Prostate gland (tissue), 2 donors: Measurements from ENCODE around the gene TBC1D9B. TPM values are rescaled to one million over a fixed set of nuclear protein-coding genes. Genes with fewer than 3 reads are reported as not detected.

ENCODE experiments used
- DNase-seq: peaks from one replicate; pipeline ENCODE4 v3.0.0-alpha.2; 2019; ENCODE audit warnings: low spot score
- H3K27ac ChIP-seq, 2 donors: fragments of 200-600 bp; sonication (generic); 2 replicates each; pipeline ENCODE4 v1.5.1; 2017 to 2019
- H3K27me3 ChIP-seq: fragments of 200-600 bp; sonication (generic); replicated peaks from 2 replicates; pipeline ENCODE4 v1.5.1; 2019; ENCODE audit not compliant: insufficient read depth
- H3K36me3 ChIP-seq, 2 donors: fragments of 200-600 bp; sonication (generic); 1 replicate in 1 of 2; 2 replicates in 1 of 2; pipeline versions ENCODE4 v1.5.1 to v1.8.1; 2017 to 2019
- H3K4me1 ChIP-seq: fragments of 200-600 bp; sonication (generic); replicated peaks from 2 replicates; pipeline ENCODE4 v1.5.1; 2019
- H3K4me3 ChIP-seq, 2 donors: fragments of 200-600 bp; sonication (generic); 2 replicates each; pipeline ENCODE4 v1.5.1; 2017 to 2019
- H3K9me3 ChIP-seq: fragments of 200-600 bp; sonication (generic); 2 replicates; pipeline ENCODE4 v1.5.1; 2017
- CTCF ChIP-seq, 4 experiments: fragments of 200-600 bp in 2 of 4; fragments of 450-650 bp in 2 of 4; sonication (generic) in 2 of 4; IDR thresholded peaks; 1 replicate in 3 of 4; 2 replicates in 1 of 4; pipeline ENCODE4 v1.5.1; 2016 to 2019; ENCODE audit warnings: antibody characterized with exemption in 4 of 4, mild to moderate bottlenecking in 2 of 4, moderate library complexity in 2 of 4
- POLR2A ChIP-seq: fragments of 450-650 bp; IDR thresholded peaks from one replicate; pipeline ENCODE4 v1.6.1; 2016; ENCODE audit warnings: antibody characterized with exemption, mild to moderate bottlenecking
- POLR2AphosphoS5 ChIP-seq: sonication (generic); formaldehyde crosslinking; IDR thresholded peaks from one replicate; pipeline ENCODE4 v1.6.1; 2017; ENCODE audit warnings: antibody characterized with exemption
- WGBS: methylation state at CpG from one replicate; pipeline ENCODE4 v1.1.5; 2018; 5-methylcytosine and 5-hydroxymethylcytosine counted together
- intact Hi-C: fragments of 100-400 bp; cut with DNase I; formaldehyde crosslinking; loops from one replicate; pipeline ENCODE4 v1.14.2; 2022
- total RNA-seq, 2 donors: library from RNA; depleted of rRNA; stranded (reverse); fragments of >200 nt; gene quantifications; one replicate each; pipeline ENCODE4 v1.1.0, GENCODE V29; 2016

Gene TBC1D9B
- total RNA-seq, 2 donors from 2014 or later: 64.1 to 163 TPM

- H3K27ac ChIP-seq: peak overlapping the region in 1 of 2 donors; percentile 14
- H3K36me3 ChIP-seq: peaks cover 34 to 50% of the 10 kb centered on the region in 2 donors
Measured at GRCh38 chr5:179828756-179829421, 78.8 kb downstream of the TBC1D9B start.

GRCh38 chr5:179827680-179828079 is 80.0 kb downstream of the TBC1D9B start:
- DNase-seq: peak; percentile 38
- H3K4me3 ChIP-seq: no peak overlapping the region

More at GRCh38 chr5:179828756-179829421, 78.8 kb downstream of the TBC1D9B start:
- no peak for DNase-seq
- TF ChIP-seq POLR2AphosphoS5 (no peak), POLR2A (no peak), CTCF (IDR thresholded peaks at IDR 0.05) (no peak)
- H3K4me1 ChIP-seq: peaks cover 11% of the 10 kb centered on the region
- no peak overlapping the region for H3K4me3 ChIP-seq
- H3K27me3 ChIP-seq: no peaks in the 10 kb centered on the region
- no peaks in the 10 kb centered on the region for H3K9me3 ChIP-seq
- WGBS: 94% methylated on average over 3 of the region's 3 CpGs
- intact Hi-C loops: no loop called here

GRCh38 chr5:179825655-179826182 is 82.0 kb downstream of the TBC1D9B start:
- Histone ChIP-seq H3K27me3 (no peaks in the 10 kb centered on the region), H3K4me1 (peaks cover 20% of the 10 kb centered on the region), H3K27ac (no peak overlapping the region), H3K36me3 (peaks cover 26 to 33% of the 10 kb centered on the region in 2 donors), H3K4me3 (no peak overlapping the region), H3K9me3 (no peaks in the 10 kb centered on the region)
- no peak for DNase-seq
- WGBS: 83% methylated on average over 13 of the region's 13 CpGs
- intact Hi-C loops: no loop called here
- TF ChIP-seq POLR2AphosphoS5 (no peak), POLR2A (no peak)

More at GRCh38 chr5:179827680-179828079, 80.0 kb downstream of the TBC1D9B start:
- peak overlapping the region in 1 of 2 donors; percentile 55 for H3K27ac ChIP-seq
- intact Hi-C loops: no loop called here
- 40% methylated on average over 9 of the region's 9 CpGs for WGBS
- no peaks in the 10 kb centered on the region for H3K9me3 ChIP-seq
- H3K27me3 ChIP-seq: no peaks in the 10 kb centered on the region
- H3K4me1 ChIP-seq: peaks cover 20% of the 10 kb centered on the region
- H3K36me3 ChIP-seq: peaks cover 27 to 50% of the 10 kb centered on the region in 2 donors
- no peak for TF ChIP-seq POLR2AphosphoS5
- no peak for TF ChIP-seq CTCF (IDR thresholded peaks at IDR 0.05)
- TF ChIP-seq POLR2A: no peak

GRCh38 chr5:179824745-179825112 is 83.0 kb downstream of the TBC1D9B start:
- no peak for DNase-seq
- H3K4me1 ChIP-seq: peaks cover 21% of the 10 kb centered on the region
- WGBS: 78% methylated on average over 3 of the region's 3 CpGs
- intact Hi-C loops: loop anchor here (5.0 kb wide), 2 partner anchors 33 to 127 kb away; partner anchors contain the start of genes CANX and MRNIP
- peaks cover 26 to 33% of the 10 kb centered on the region in 2 donors for H3K36me3 ChIP-seq
- H3K27ac ChIP-seq: no peak overlapping the region
- TF ChIP-seq CTCF (IDR thresholded peaks at IDR 0.05): no peak
- TF ChIP-seq POLR2AphosphoS5: no peak
- TF ChIP-seq POLR2A: no peak
- H3K4me3 ChIP-seq: no peak overlapping the region
- H3K27me3 ChIP-seq: no peaks in the 10 kb centered on the region
- no peaks in the 10 kb centered on the region for H3K9me3 ChIP-seq

GRCh38 chr5:179823937-179824744 is 83.6 kb downstream of the TBC1D9B start:
- no peaks in the 10 kb centered on the region for H3K27me3 ChIP-seq
- WGBS: 91% methylated on average over 21 of the region's 22 CpGs
- H3K36me3 ChIP-seq: peaks cover 26 to 33% of the 10 kb centered on the region in 2 donors
- no peak overlapping the region for H3K27ac ChIP-seq
- TF ChIP-seq POLR2A (no peak), POLR2AphosphoS5 (no peak), CTCF (IDR thresholded peaks at IDR 0.05) (no peak)
- peaks cover 27% of the 10 kb centered on the region for H3K4me1 ChIP-seq
- no peak overlapping the region for H3K4me3 ChIP-seq
- intact Hi-C loops: loop anchor here (5.0 kb wide), 2 partner anchors 33 to 127 kb away; partner anchors contain the start of genes CANX and MRNIP
- DNase-seq: no peak
- no peaks in the 10 kb centered on the region for H3K9me3 ChIP-seq
